ENCODE measurements around the gene MBP. TPM values are rescaled to one million over a fixed set of nuclear protein-coding genes. Genes with fewer than 3 reads are reported as not detected.

Gene MBP
- total and polyA plus RNA-seq, 2 experiments from 2014 or later = 18.4 to 22.9 TPM

GRCh38 chr18:77103991-77104531 lies 28.5 kb downstream of the MBP start:
- Histone ChIP-seq H3K79me2 (replicated peaks; ENCODE audit: insufficient read depth) (no peaks in the 10 kb centered on the region), H3F3A (replicated peaks; ENCODE audit: low read depth) (0 out of 2 replicates have a peak, but pooled peaks cover 6% of the 10 kb centered on the region), H3K27ac (ENCODE audit: low read depth) (no peak overlapping the region), H3K4me3 (no peak overlapping the region), H3K4me2 (no peak overlapping the region), H3K9me2 (ENCODE audit: insufficient read depth) (0 out of 2 replicates have a peak, but pooled peaks cover 2% of the 10 kb centered on the region), H2AFZ (no peak overlapping the region), H3K27me3 (ENCODE audit: insufficient read depth) (no peaks in the 10 kb centered on the region), H3K4me1 (ENCODE audit: insufficient read depth) (peaks cover 20% of the 10 kb centered on the region), H4K20me1 (replicated peaks; ENCODE audit: insufficient read depth) (no peaks in the 10 kb centered on the region), H3K36me3 (ENCODE audit: insufficient read depth) (no peaks in the 10 kb centered on the region)
- TF ChIP-seq, protein P1, sequence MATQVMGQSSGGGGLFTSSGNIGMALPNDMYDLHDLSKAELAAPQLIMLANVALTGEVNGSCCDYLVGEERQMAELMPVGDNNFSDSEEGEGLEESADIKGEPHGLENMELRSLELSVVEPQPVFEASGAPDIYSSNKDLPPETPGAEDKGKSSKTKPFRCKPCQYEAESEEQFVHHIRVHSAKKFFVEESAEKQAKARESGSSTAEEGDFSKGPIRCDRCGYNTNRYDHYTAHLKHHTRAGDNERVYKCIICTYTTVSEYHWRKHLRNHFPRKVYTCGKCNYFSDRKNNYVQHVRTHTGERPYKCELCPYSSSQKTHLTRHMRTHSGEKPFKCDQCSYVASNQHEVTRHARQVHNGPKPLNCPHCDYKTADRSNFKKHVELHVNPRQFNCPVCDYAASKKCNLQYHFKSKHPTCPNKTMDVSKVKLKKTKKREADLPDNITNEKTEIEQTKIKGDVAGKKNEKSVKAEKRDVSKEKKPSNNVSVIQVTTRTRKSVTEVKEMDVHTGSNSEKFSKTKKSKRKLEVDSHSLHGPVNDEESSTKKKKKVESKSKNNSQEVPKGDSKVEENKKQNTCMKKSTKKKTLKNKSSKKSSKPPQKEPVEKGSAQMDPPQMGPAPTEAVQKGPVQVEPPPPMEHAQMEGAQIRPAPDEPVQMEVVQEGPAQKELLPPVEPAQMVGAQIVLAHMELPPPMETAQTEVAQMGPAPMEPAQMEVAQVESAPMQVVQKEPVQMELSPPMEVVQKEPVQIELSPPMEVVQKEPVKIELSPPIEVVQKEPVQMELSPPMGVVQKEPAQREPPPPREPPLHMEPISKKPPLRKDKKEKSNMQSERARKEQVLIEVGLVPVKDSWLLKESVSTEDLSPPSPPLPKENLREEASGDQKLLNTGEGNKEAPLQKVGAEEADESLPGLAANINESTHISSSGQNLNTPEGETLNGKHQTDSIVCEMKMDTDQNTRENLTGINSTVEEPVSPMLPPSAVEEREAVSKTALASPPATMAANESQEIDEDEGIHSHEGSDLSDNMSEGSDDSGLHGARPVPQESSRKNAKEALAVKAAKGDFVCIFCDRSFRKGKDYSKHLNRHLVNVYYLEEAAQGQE (IDR thresholded peaks at IDR 0.05; ENCODE audit: unreplicated experiment) = no peak
- TF ChIP-seq NANOG (IDR thresholded peaks at IDR 0.05; ENCODE audit: borderline replicate concordance) (no peak), ZNF114 (CRISPR knock-in tag; IDR thresholded peaks at IDR 0.05) (no peak), EZH2phosphoT487 (IDR thresholded peaks at IDR 0.05; ENCODE audit: unreplicated experiment) (no peak), POLR2AphosphoS5 (IDR thresholded peaks at IDR 0.05; ENCODE audit: low read depth) (no peak), CTCF (conservative IDR thresholded peaks at IDR 0.05; ENCODE audit: low read depth in 2 of 2) (no peak), JUNB (IDR thresholded peaks at IDR 0.05; ENCODE audit: unreplicated experiment) (no peak), EZH2 (IDR thresholded peaks at IDR 0.05; ENCODE audit: low read depth, unreplicated experiment) (no peak), ZNF331 (CRISPR knock-in tag; IDR thresholded peaks at IDR 0.05; ENCODE audit: low read depth) (no peak)
- TF ChIP-seq, protein P2, sequence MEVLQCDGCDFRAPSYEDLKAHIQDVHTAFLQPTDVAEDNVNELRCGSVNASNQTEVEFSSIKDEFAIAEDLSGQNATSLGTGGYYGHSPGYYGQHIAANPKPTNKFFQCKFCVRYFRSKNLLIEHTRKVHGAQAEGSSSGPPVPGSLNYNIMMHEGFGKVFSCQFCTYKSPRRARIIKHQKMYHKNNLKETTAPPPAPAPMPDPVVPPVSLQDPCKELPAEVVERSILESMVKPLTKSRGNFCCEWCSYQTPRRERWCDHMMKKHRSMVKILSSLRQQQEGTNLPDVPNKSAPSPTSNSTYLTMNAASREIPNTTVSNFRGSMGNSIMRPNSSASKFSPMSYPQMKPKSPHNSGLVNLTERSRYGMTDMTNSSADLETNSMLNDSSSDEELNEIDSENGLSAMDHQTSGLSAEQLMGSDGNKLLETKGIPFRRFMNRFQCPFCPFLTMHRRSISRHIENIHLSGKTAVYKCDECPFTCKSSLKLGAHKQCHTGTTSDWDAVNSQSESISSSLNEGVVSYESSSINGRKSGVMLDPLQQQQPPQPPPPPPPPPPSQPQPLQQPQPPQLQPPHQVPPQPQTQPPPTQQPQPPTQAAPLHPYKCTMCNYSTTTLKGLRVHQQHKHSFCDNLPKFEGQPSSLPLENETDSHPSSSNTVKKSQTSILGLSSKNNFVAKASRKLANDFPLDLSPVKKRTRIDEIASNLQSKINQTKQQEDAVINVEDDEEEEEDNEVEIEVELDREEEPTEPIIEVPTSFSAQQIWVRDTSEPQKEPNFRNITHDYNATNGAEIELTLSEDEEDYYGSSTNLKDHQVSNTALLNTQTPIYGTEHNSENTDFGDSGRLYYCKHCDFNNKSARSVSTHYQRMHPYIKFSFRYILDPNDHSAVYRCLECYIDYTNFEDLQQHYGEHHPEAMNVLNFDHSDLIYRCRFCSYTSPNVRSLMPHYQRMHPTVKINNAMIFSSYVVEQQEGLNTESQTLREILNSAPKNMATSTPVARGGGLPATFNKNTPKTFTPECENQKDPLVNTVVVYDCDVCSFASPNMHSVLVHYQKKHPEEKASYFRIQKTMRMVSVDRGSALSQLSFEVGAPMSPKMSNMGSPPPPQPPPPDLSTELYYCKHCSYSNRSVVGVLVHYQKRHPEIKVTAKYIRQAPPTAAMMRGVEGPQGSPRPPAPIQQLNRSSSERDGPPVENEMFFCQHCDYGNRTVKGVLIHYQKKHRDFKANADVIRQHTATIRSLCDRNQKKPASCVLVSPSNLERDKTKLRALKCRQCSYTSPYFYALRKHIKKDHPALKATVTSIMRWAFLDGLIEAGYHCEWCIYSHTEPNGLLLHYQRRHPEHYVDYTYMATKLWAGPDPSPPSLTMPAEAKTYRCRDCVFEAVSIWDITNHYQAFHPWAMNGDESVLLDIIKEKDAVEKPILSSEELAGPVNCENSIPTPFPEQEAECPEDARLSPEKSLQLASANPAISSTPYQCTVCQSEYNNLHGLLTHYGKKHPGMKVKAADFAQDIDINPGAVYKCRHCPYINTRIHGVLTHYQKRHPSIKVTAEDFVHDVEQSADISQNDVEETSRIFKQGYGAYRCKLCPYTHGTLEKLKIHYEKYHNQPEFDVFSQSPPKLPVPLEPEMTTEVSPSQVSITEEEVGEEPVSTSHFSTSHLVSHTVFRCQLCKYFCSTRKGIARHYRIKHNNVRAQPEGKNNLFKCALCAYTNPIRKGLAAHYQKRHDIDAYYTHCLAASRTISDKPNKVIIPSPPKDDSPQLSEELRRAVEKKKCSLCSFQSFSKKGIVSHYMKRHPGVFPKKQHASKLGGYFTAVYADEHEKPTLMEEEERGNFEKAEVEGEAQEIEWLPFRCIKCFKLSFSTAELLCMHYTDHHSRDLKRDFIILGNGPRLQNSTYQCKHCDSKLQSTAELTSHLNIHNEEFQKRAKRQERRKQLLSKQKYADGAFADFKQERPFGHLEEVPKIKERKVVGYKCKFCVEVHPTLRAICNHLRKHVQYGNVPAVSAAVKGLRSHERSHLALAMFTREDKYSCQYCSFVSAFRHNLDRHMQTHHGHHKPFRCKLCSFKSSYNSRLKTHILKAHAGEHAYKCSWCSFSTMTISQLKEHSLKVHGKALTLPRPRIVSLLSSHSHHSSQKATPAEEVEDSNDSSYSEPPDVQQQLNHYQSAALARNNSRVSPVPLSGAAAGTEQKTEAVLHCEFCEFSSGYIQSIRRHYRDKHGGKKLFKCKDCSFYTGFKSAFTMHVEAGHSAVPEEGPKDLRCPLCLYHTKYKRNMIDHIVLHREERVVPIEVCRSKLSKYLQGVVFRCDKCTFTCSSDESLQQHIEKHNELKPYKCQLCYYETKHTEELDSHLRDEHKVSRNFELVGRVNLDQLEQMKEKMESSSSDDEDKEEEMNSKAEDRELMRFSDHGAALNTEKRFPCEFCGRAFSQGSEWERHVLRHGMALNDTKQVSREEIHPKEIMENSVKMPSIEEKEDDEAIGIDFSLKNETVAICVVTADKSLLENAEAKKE (CRISPR knock-in tag; IDR thresholded peaks at IDR 0.05) = no peak
- H3K36me3 Mint-ChIP-seq (ENCODE audit: low read depth) = peaks cover 11% of the 10 kb centered on the region; the same call in 2 of the 3 replicates
- no peak for DNase-seq (ENCODE audit: low spot score)
- peaks cover 36% of the 10 kb centered on the region for H3K4me1 Mint-ChIP-seq
- H3K9me3 Mint-ChIP-seq = no peaks in the 10 kb centered on the region
- peaks cover 6% of the 10 kb centered on the region for H3K27me3 Mint-ChIP-seq (ENCODE audit: insufficient read depth, low read depth, poor library complexity)
- no peak for ATAC-seq
- H3K4me3 Mint-ChIP-seq = no peak overlapping the region
- no peak overlapping the region for H3K27ac Mint-ChIP-seq

Measured in GM23338 (cell line).